ENCODE measurements around the gene ZSCAN29. TPM values are rescaled to one million over a fixed set of nuclear protein-coding genes. Genes with fewer than 3 reads are reported as not detected.
A peak's percentile ranks its signal among the peaks of the same experiment; 100 is the strongest.
"Not testable (repeated sequence)": the region's sequence is repeated elsewhere in the genome, so short reads cannot be mapped to it uniquely, and the experiment has no call there.

Gene ZSCAN29
- polyA plus RNA-seq (ENCODE audit: insufficient read length) = 36.0 TPM
- long read RNA-seq, donor 1, partial matches to known transcripts = 0 of 1 reads
- long read RNA-seq, donor 1, other reads (novel, unspliced or antisense) = 0 of 1 reads
- long read RNA-seq, donor 2, partial matches to known transcripts = 0 of 2 reads
- long read RNA-seq, donor 2, other reads (novel, unspliced or antisense) = 0 of 2 reads
- long read RNA-seq, donor 3 = 0 reads
- long read RNA-seq, donor 4 = 0 reads
- long read RNA-seq, donor 5, full-length matches to known transcripts = 1 of 1 reads
- long read RNA-seq, donor 5, partial matches to known transcripts = 0 of 1 reads
- long read RNA-seq, donor 5, other reads (novel, unspliced or antisense) = 0 of 1 reads
- long read RNA-seq, donor 6 = 0 reads
- long read RNA-seq, donor 7, full-length matches to known transcripts = 2 of 7 reads
- long read RNA-seq, donor 7, partial matches to known transcripts = 5 of 7 reads
- long read RNA-seq, donor 7, other reads (novel, unspliced or antisense) = 0 of 7 reads
- long read RNA-seq, donor 8 = 0 reads

GRCh38 chr15:43370975-43371974, at the start of gene ZSCAN29, which contains the start of gene TUBGCP4:
Gene ZSCAN29, minus strand, starts transcription at chr15:43371043. Its CDS starts 1,130 bp downstream, at chr15:43369913.
Gene TUBGCP4, plus strand, starts transcription at chr15:43371101. Its CDS starts 254 bp downstream, at chr15:43371355.
- DNase-seq = peak; percentile 85

DNA sequence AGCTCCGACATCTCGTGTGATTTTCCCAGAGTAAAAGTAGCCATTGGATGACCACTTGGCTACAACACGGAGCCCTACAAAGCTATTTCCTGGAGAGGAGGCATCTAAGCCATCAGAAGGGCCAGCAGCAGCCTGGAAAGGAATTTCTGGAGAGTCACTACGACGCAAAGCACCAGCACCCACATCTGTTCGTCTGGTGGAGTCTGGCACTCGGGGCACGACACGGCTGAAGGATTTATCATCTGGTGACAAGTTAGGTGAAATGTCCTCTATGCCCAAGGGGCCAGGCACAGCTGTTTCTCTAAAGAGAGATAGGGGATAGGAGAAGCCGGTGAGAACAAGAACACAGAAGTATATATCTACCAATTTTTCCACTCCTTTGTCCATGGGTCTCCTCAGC, 49.6 kb upstream of the ZSCAN29 start:
- DNase-seq = no peak

GRCh38 chr15:43414196-43414595, 43.4 kb upstream of the ZSCAN29 start:
- no peak for DNase-seq

DNA sequence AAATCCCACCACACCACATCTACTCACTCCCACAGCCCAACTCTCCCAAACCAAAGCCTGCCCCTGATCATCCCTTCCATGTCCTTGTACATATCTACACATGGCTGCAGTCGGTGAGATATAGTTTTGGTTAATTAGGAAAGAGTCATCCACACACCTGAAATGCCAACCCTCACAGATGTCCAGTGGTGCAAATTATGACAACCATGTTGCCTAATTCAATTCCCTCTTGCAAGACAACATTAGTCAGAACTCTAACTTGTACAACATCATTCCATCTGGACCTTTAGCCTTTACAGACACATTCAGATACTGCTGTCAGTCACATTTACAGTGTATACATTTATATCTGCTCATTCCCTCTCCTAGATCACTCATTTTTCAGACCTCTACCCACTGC, 41.3 kb upstream of the ZSCAN29 start:
- DNase-seq = no peak

DNA sequence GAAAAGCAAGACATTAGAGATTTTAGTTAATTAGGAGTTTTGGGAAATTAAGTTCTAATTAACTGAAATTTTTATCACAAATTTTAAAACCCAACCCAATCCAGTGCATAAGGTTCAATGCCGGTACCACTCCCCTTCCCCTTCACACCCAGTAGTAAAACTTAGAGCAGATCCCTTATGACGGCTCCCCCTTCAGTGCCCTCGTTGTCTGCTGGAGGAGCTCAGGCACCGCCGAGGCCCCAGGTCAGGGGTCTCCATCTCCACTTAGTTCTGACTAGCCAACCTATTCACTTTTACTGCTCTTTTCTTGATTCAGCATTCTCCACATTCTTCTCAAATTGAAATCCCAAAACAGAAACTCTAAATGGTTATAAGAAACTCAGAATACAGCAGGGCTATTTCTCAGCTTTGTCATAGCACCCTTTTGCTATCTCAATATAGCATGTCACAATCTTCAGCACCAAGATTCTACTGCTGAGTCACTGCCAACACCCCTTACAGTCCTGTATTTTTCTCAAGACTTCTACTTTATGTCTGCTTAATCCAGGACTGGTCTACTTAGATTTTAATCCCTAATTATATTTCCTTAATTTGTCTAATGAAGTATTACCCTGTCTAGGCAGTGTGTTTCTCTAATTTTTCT, 39.9 kb upstream of the ZSCAN29 start:
- DNase-seq = no peak

DNA sequence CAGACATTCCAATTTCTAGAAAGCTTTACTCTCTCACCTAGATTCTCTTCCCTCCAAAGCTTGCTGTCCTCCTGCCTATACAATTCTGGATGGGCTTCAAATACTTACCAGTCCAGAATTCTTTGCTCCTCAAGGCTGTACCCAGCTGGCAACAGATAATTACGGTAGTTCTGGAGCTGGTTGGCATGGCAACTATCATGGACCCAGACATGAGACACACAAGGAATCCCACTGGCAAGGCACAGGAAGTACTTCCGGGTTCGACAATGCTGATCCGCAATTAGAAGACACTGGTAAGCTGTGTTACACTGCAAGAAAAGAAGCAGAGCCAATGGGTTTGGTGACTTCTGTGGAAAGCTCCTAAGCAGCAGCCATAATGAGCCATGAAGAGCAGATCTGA, 37.9 kb upstream of the ZSCAN29 start:
- DNase-seq = no peak

- no peak for DNase-seq
Measured at GRCh38 chr15:43406808-43407207, 36.0 kb upstream of the ZSCAN29 start.

GRCh38 chr15:43406189-43406588, 35.3 kb upstream of the ZSCAN29 start:
- no peak for DNase-seq

DNA sequence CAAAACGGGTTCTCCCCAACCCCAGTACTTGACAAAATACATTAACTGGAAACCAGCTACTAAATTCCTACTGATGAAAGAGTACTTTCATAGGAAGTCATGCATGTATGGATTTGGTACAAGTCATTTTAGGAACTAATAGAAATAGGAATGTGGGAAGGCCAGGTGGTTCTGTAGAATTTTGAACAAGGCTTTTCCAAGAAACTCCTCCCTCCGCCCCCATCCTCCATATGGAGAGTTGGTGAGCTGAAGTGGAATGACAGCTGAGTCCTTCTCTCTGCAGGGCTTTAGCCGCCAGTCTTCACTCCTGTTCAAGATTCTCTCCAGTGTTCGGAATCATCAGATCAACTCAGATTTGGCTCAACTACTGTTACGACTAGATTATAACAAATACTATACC, 33.3 kb upstream of the ZSCAN29 start:
- no peak for DNase-seq

GRCh38 chr15:43403616-43404015, 32.8 kb upstream of the ZSCAN29 start:
- no peak for DNase-seq

- no peak for DNase-seq
Measured at GRCh38 chr15:43402255-43402654, 31.4 kb upstream of the ZSCAN29 start.

DNA sequence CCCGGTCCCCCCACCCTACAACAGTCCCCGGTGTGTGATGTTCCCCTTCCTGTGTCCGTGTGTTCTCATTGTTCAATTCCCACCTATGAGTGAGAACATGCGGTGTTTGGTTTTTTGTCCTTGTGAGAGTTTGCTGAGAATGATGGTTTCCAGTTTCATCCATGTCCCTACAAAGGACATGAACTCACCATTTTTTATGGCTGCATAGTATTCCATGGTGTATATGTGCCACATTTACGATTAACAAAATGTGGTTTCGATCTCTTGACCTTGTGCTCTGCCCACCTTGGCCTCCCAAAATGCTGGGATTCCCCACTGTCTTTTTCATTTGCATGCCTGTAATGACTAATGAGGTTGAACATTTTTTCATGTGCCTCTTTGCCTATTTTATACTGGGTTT, 22.7 kb upstream of the ZSCAN29 start:
- not testable (repeated sequence) for DNase-seq

GRCh38 chr15:43390723-43391122, 19.9 kb upstream of the ZSCAN29 start:
- no peak for DNase-seq

GRCh38 chr15:43383070-43383469, 12.2 kb upstream of the ZSCAN29 start:
- DNase-seq = no peak

- DNase-seq = no peak
Measured at GRCh38 chr15:43382310-43382709, 11.5 kb upstream of the ZSCAN29 start.

DNA sequence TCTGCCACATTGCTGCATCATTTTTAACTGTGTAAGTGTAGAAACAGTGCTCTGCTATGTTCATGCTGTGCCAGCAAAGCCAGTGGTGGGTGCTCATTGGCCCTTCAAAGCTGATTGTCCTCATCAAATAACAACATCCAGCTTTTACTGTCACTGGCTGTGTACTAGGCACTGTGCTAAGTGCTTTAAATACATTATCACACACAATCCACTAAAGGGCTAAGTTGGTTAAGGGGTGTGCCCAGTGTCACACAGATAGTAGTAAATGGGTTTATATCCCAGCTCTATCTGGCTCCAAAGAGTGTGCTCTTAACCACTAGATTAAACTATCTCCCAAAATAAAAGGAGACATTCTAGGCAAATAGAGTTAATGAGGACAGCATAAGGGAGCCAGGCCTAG, 7.8 kb upstream of the ZSCAN29 start:
- DNase-seq = no peak

DNA sequence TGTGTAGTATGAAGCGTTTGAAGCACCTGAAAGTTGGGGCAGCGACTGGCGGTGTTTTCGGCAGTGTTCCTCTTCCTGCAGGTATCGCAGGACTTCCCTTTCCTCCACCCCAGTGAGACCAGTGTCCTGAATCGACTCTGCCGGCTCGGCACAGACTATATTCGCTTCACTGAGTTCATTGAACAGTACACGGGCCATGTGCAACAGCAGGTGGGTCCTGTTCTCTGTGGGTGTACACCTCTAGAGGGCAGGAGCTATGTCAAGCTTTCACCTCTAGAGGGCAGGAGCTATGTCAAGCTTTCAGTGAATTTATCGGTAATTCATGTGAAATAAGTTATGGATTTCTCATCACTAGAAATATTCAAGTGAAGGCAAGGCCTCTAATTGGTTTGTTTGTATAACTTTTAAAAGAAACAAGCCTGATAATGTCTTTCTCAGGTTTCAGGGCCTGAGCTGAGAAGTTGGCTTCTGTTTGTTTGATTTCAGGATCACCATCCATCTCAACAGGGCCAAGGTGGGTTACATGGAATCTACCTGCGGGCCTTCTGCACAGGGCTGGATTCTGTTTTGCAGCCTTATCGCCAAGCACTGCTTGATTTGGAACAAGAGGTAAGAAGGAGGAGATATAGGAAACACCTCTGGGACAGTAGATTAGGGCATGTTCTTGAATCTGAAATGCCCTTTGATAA, 5.3 kb upstream of the ZSCAN29 start:
- no peak for DNase-seq

DNA sequence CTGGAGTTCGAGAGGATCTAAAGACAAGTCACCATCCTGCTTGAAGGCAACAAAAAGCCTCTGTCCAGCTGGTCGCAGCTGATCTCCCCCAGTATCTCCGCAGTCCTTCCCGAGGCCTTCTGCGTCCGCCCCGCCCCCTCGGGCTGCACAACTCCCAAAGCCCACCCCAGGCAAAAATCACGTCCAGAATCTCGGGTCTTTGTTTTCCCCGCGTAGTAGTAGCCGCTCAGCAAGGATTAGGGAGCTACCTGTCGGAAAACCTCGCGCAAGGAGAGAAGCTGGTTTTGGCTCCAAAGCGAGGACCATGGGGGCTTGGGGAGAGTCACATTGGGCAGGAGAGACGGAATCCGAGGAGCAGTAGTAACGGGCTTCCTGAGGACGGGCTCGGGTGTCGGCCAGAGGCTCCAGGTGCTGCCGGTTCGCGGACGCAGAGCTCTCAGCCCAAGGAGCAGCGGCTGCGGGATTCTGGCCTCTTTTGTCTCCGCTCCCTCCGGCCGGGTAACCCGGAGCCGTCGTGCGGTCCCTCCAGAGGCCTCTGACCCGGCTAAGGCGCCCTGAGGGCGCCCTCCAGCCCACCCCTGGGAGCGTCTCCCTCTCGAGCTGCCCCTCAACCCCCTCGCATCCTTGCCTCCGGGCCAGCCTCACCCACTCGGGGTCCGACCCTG, 401 bp downstream of the ZSCAN29 start:
- peak; percentile 50 for DNase-seq

GRCh38 chr15:43361313-43361903, 9.4 kb downstream of the ZSCAN29 start:
- DNase-seq = no peak

- no peak for DNase-seq
Measured at GRCh38 chr15:43360821-43361220, 10.0 kb downstream of the ZSCAN29 start.

Measured in left kidney (tissue), 8 donors.